ENCODE data around the gene ZNF341.

Gene ZNF341

DNA sequence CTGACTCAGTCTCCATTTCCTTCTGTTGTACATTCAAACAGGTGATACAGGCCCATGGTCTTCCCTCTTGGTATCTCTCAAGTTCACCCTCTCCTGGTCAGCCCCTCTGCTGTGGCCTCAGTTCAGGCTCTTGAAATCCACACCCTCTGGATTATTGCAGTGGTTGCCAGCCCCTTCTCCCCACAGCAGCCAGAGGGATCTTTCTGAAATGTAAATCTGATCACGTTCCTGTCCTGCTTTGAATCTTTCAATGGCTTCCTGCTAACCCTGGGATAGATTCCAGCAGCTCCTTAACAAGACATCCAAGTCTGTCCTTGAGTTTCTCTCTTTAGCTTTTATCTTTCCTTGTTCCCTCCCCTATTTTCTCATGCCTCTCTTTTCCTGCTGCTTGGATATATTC lies 101.5 kb downstream of the ZNF341 start:
- TF ChIP-seq, protein P1, sequence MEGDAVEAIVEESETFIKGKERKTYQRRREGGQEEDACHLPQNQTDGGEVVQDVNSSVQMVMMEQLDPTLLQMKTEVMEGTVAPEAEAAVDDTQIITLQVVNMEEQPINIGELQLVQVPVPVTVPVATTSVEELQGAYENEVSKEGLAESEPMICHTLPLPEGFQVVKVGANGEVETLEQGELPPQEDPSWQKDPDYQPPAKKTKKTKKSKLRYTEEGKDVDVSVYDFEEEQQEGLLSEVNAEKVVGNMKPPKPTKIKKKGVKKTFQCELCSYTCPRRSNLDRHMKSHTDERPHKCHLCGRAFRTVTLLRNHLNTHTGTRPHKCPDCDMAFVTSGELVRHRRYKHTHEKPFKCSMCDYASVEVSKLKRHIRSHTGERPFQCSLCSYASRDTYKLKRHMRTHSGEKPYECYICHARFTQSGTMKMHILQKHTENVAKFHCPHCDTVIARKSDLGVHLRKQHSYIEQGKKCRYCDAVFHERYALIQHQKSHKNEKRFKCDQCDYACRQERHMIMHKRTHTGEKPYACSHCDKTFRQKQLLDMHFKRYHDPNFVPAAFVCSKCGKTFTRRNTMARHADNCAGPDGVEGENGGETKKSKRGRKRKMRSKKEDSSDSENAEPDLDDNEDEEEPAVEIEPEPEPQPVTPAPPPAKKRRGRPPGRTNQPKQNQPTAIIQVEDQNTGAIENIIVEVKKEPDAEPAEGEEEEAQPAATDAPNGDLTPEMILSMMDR (IDR thresholded peaks at IDR 0.05; ENCODE audit: control extremely low read depth, extremely low read depth, low read depth, missing control alignments), result no peak
- ChIA-PET CTCF (no interaction called here), POLR2A (no interaction called here)
- DNase-seq (ENCODE audit: extremely low spot score), result no peak

DNA sequence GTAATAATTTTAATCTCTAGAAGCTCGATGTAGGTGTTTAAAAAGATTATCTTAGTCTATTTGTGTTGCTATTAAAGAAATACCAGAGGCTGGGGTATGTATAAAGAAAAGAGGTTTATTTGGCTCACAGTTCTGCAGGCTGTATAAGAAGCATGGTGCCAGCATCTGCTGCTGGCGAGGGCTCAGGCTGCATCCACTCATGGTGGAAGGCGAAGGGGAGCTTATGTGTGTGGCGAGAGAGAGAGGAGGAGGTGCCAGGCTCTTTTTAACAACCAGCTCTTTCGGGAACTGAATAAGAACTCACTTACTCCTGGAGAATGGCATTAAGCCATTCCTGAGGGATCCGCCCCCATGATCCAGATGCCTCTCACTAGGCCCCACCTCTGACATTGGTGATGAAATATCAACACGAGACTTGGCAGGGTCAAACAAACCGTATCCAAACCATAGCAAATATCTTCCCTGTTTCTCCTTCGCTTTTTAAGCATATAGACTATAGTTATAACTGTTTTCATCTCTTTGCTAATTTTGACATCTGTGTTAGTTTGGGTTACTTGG lies 103.9 kb downstream of the ZNF341 start:
- POLR2A ChIA-PET, result no interaction called here
- no peak for DNase-seq (ENCODE audit: extremely low spot score)
- CTCF ChIA-PET, result interaction anchor here (0.9 to 4.3 kb wide), 4 partner anchors 10 to 167 kb away, joined by 3 to 21 read pairs (median 6); no protein-coding TSS in a partner anchor

GRCh38 chr20:33836277-33836676 lies 104.5 kb downstream of the ZNF341 start:
- DNase-seq (ENCODE audit: extremely low spot score), result no peak
- POLR2A ChIA-PET, result no interaction called here
- TF ChIP-seq, protein P1 (IDR thresholded peaks at IDR 0.05; ENCODE audit: control extremely low read depth, extremely low read depth, low read depth, missing control alignments), result no peak
- CTCF ChIA-PET, result interaction anchor here (0.9 to 4.3 kb wide), 3 partner anchors 10 to 168 kb away, joined by 3 to 21 read pairs (median 9); no protein-coding TSS in a partner anchor

More for the DNA sequence above, 103.9 kb downstream of the ZNF341 start:
- TF ChIP-seq, protein P1 (IDR thresholded peaks at IDR 0.05; ENCODE audit: control extremely low read depth, extremely low read depth, low read depth, missing control alignments), result no peak

- TF ChIP-seq, protein P1 (IDR thresholded peaks at IDR 0.05; ENCODE audit: control extremely low read depth, extremely low read depth, low read depth, missing control alignments), result no peak
- ChIA-PET POLR2A (interaction anchor here (0.7 kb wide), 1 partner anchor 278 kb away, joined by 3 read pairs; no protein-coding TSS in a partner anchor), CTCF (interaction anchor here (1.6 to 4.3 kb wide), 3 partner anchors 11 to 26 kb away, joined by 5 to 21 read pairs (median 9); no protein-coding TSS in a partner anchor)
These were observed 105.5 kb downstream of the ZNF341 start for GRCh38 chr20:33837096-33837830.

DNA sequence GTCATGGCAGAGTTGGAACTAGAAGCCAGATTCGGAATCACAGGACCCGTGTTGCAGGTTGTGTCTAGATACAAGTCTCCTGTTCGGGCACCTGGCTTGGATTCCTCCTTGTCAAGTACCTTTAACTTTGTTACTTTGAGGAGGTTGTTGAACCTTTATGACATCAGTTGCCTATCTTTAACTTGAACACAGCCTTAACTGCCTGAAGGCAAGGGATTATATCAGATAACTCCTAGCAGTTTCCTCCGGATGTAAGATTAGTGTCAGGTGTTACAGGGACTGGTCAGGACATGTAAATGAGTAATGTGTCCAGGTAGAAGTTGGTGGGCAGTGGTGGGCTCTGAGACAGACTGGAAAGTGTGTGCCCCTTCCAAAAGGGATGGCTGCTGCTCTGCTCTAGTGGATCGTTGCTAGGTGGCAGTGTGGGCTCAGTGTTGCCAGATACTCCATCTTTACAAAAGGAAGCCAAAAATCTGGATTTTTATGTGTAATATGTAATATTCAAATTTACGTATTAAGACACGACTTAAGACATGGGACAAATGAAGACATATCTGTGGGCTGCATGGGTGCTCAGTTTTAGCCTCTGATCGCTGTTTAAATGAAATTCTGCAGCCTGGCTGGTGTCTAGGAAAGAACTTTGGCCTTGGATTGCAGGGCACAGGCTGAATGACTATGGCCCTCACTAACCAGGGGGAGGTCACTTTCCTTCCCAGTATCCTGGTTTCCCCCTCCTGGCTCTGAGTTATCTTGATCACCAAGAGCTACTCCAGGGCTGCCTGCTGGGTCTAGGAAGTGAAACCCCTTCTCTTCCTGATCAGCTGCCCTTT lies 106.5 kb downstream of the ZNF341 start:
- DNase-seq (ENCODE audit: extremely low spot score), result no peak
- ChIA-PET CTCF (interaction anchor here (0.9 to 4.3 kb wide), 5 partner anchors 12 to 46 kb away, joined by 3 to 21 read pairs (median 8); no protein-coding TSS in a partner anchor), POLR2A (no interaction called here)
- TF ChIP-seq, protein P1 (IDR thresholded peaks at IDR 0.05; ENCODE audit: control extremely low read depth, extremely low read depth, low read depth, missing control alignments), result peak; percentile 32

More at GRCh38 chr20:33837096-33837830, 105.5 kb downstream of the ZNF341 start:
- no peak for DNase-seq (ENCODE audit: extremely low spot score)

DNA sequence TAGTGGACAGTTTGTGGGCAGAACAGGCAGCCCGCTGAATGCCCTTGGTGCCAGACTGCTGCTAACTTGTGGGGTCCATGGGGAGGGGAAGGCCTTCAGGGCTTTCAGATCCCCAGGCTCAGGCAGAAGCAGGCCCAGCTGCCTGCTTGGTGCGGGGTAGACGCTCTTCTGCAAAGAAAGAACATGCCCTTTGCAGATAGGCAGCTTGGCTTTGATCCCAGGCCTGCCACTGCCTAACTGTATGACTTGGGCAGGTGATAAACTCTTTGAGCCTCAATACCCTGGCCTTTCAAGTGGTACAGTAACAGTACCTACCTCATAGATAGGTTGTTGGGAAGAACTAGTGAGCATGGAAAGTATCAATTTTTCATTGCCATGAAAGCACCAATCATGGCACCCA lies 107.8 kb downstream of the ZNF341 start:
- ChIA-PET POLR2A (no interaction called here), CTCF (interaction anchor here (0.9 to 3.9 kb wide), 5 partner anchors 10 to 247 kb away, joined by 3 to 18 read pairs (median 3); no protein-coding TSS in a partner anchor)
- no peak for DNase-seq (ENCODE audit: extremely low spot score)
- TF ChIP-seq, protein P1 (IDR thresholded peaks at IDR 0.05; ENCODE audit: control extremely low read depth, extremely low read depth, low read depth, missing control alignments), result no peak
